GM23338 (cell line): ENCODE results near the gene CEACAM5. TPM values are rescaled to one million over a fixed set of nuclear protein-coding genes. Genes with fewer than 3 reads are reported as not detected.
A peak's percentile ranks its signal among the peaks of the same experiment; 100 is the strongest.

Source experiments
- ATAC-seq: fragments of 200-7000 bp; cut with Tn5 transposase; 3 replicates; pipeline ENCODE4 v1.9.1; 2020
- DNase-seq: peaks from one replicate; pipeline ENCODE4 v3.0.0-alpha.2; 2015; ENCODE audit warnings: low spot score
- H2AFZ ChIP-seq: fragments of 200-600 bp; sonication (generic); 2 replicates; pipeline ENCODE4 v1.8.0; 2016; ENCODE audit warnings: antibody characterized with exemption, mild to moderate bottlenecking, moderate library complexity
- H3F3A ChIP-seq: fragments of 200-600 bp; sonication (generic); replicated peaks from 2 replicates; pipeline ENCODE4 v1.8.0; 2017; ENCODE audit warnings: antibody characterized with exemption, mixed run types, low read depth
- H3K27ac ChIP-seq: fragments of 200-600 bp; sonication (generic); 2 replicates; pipeline ENCODE4 v1.6.1; 2016; ENCODE audit warnings: low read depth
- H3K27me3 ChIP-seq: fragments of 200-600 bp; sonication (generic); 2 replicates; pipeline ENCODE4 v1.8.0; 2016; ENCODE audit warnings: mild to moderate bottlenecking, mixed run types, moderate library complexity; ENCODE audit not compliant: insufficient read depth
- H3K36me3 ChIP-seq: fragments of 200-600 bp; sonication (generic); 2 replicates; pipeline ENCODE4 v1.8.0; 2016; ENCODE audit warnings: mild to moderate bottlenecking; ENCODE audit not compliant: insufficient read depth
- H3K4me1 ChIP-seq: fragments of 200-600 bp; sonication (generic); 2 replicates; pipeline ENCODE4 v1.8.0; 2016; ENCODE audit warnings: mild to moderate bottlenecking, moderate library complexity; ENCODE audit not compliant: insufficient read depth
- H3K4me2 ChIP-seq: fragments of 200-600 bp; sonication (generic); 2 replicates; pipeline ENCODE4 v1.7.1; 2017; ENCODE audit warnings: mixed run types
- H3K4me3 ChIP-seq: fragments of 200-600 bp; sonication (generic); 2 replicates; pipeline ENCODE4 v1.6.1; 2016; ENCODE audit warnings: mixed run types
- H3K79me2 ChIP-seq: fragments of 200-600 bp; sonication (generic); replicated peaks from 2 replicates; pipeline ENCODE4 v1.8.0; 2017; ENCODE audit warnings: mild to moderate bottlenecking; ENCODE audit not compliant: insufficient read depth
- H3K9me2 ChIP-seq: fragments of 200-600 bp; sonication (generic); 2 replicates; pipeline ENCODE4 v1.8.0; 2017; ENCODE audit not compliant: insufficient read depth
- H4K20me1 ChIP-seq: fragments of 200-600 bp; sonication (generic); replicated peaks from 2 replicates; pipeline ENCODE4 v1.8.0; 2017; ENCODE audit warnings: mild to moderate bottlenecking; ENCODE audit not compliant: insufficient read depth
- H3K27ac Mint-ChIP-seq: 2 replicates; pipeline ENCODE4 v1.8.0; 2020; ENCODE audit warnings: inconsistent platforms, mild to moderate bottlenecking, moderate library complexity, mixed read lengths
- H3K27me3 Mint-ChIP-seq: 3 replicates; pipeline ENCODE4 v1.8.0; 2022; ENCODE audit warnings: low read depth, mild to moderate bottlenecking, moderate library complexity, mixed read lengths, inconsistent platforms; ENCODE audit not compliant: insufficient read depth, poor library complexity
- H3K36me3 Mint-ChIP-seq: 3 replicates; pipeline ENCODE4 v1.8.0; 2021; ENCODE audit warnings: low read depth, mild to moderate bottlenecking, inconsistent platforms, moderate library complexity, mixed read lengths
- H3K4me1 Mint-ChIP-seq: 3 replicates; pipeline ENCODE4 v1.8.0; 2020; ENCODE audit warnings: mild to moderate bottlenecking, inconsistent platforms, mixed read lengths
- H3K4me3 Mint-ChIP-seq: 3 replicates; pipeline ENCODE4 v1.8.0; 2021; ENCODE audit warnings: moderate library complexity, mild to moderate bottlenecking, inconsistent platforms, mixed read lengths
- H3K9me3 Mint-ChIP-seq: 3 replicates; pipeline ENCODE4 v1.8.0; 2020; ENCODE audit warnings: moderate library complexity, mild to moderate bottlenecking, inconsistent platforms, mixed read lengths
- EZH2 ChIP-seq: fragments of 200-600 bp; sonication (generic); IDR thresholded peaks from one replicate; pipeline ENCODE4 v1.8.0; 2017; ENCODE audit warnings: antibody characterized with exemption, mild to moderate bottlenecking, low read depth; ENCODE audit not compliant: unreplicated experiment
- EZH2phosphoT487 ChIP-seq: fragments of 200-600 bp; sonication (generic); IDR thresholded peaks from one replicate; pipeline ENCODE4 v1.8.1; 2018; ENCODE audit warnings: antibody characterized with exemption; ENCODE audit not compliant: unreplicated experiment
- JUNB ChIP-seq: IDR thresholded peaks from one replicate; pipeline ENCODE4 v1.6.1; 2016; ENCODE audit warnings: antibody characterized with exemption; ENCODE audit not compliant: unreplicated experiment
- NANOG ChIP-seq: IDR thresholded peaks from 2 replicates; pipeline ENCODE4 v1.6.1; 2016; ENCODE audit warnings: antibody characterized with exemption, borderline replicate concordance
- POLR2AphosphoS5 ChIP-seq: IDR thresholded peaks from 2 replicates; pipeline ENCODE4 v1.6.1; 2016; ENCODE audit warnings: antibody characterized with exemption, low read depth
- STAT1 ChIP-seq: IDR thresholded peaks from one replicate; pipeline ENCODE4 v1.6.1; 2016; ENCODE audit warnings: antibody characterized with exemption; ENCODE audit not compliant: unreplicated experiment
- ZNF114 ChIP-seq: fragments of 250-450 bp; sonication (Bioruptor Pico); IDR thresholded peaks from 2 replicates; pipeline ENCODE4 v1.5.0; 2020; ENCODE audit warnings: mild to moderate bottlenecking, moderate library complexity
- ZNF331 ChIP-seq: fragments of 250-450 bp; sonication (Bioruptor Pico); IDR thresholded peaks from 2 replicates; pipeline ENCODE4 v1.5.0; 2020; ENCODE audit warnings: low read depth, mild to moderate bottlenecking, moderate library complexity
- polyA plus RNA-seq: library from polyadenylated mRNA; unstranded; fragments of >200 nt; fragmentation: Nextera tagmentation; extraction: Ambion mirVana; gene quantifications from 2 replicates; pipeline ENCODE4 v1.2.1, GENCODE V29; 2016
- total RNA-seq: library from RNA; depleted of rRNA; stranded (reverse); fragments of >200 nt; shearing (Covaris generic); gene quantifications from 2 replicates; pipeline ENCODE4 v1.2.3, GENCODE V29; 2014
- TF ChIP-seq, protein P1 (sequence below), 2 experiments: fragments of 200-600 bp in 1 of 2; sonication (generic) in 1 of 2; conservative IDR thresholded peaks; 2 replicates each; pipeline versions ENCODE4 v1.5.1 to v1.6.1; 2016 to 2017; ENCODE audit warnings: antibody characterized with exemption in 2 of 2, low read depth in 2 of 2, mild to moderate bottlenecking in 2 of 2, moderate library complexity in 1 of 2
- TF ChIP-seq, protein P2 (sequence below): IDR thresholded peaks from 2 replicates; pipeline ENCODE4 v1.6.1; 2016; ENCODE audit warnings: antibody characterized with exemption
- TF ChIP-seq, protein P3 (sequence below): IDR thresholded peaks from one replicate; pipeline ENCODE4 v1.6.1; 2018; ENCODE audit warnings: antibody characterized with exemption; ENCODE audit not compliant: unreplicated experiment
- TF ChIP-seq, protein P4 (sequence below): fragments of 250-450 bp; sonication (Bioruptor Pico); IDR thresholded peaks from 2 replicates; pipeline ENCODE4 v1.5.0; 2020; ENCODE audit warnings: mild to moderate bottlenecking, moderate library complexity

The CEACAM5 gene
- total and polyA plus RNA-seq, 2 experiments from 2014 or later: not detected

DNA sequence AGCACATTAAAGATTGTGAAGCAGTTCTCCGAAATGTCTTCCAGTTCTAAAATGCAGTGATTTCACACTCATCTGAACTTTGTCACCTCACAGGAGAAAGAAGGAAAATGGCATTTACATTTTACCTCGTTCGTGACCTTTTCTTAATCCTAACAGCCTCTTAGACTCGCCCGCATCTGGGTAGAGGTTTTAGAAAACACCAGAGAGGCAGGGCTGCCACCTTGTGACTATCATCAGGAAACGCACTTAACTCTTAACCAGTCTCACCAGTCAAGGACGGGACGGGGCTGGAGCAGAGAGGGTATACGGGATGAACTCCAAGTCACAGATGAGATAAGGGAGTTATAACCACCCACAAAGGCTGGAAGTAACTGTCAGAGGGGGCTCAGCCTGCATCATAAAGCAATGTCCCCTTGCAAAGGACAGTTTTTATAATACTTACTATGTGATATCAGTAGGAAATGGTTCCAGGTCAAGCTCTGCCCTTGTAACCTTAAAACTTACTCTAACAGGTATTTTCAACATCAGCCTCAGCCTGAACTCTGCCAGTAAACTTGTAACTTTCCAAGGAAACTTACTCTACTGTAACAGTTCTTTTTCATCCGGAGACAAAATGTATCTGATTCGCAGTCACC lies 38.3 kb downstream of the CEACAM5 start (continued):
- TF ChIP-seq, protein P1, sequence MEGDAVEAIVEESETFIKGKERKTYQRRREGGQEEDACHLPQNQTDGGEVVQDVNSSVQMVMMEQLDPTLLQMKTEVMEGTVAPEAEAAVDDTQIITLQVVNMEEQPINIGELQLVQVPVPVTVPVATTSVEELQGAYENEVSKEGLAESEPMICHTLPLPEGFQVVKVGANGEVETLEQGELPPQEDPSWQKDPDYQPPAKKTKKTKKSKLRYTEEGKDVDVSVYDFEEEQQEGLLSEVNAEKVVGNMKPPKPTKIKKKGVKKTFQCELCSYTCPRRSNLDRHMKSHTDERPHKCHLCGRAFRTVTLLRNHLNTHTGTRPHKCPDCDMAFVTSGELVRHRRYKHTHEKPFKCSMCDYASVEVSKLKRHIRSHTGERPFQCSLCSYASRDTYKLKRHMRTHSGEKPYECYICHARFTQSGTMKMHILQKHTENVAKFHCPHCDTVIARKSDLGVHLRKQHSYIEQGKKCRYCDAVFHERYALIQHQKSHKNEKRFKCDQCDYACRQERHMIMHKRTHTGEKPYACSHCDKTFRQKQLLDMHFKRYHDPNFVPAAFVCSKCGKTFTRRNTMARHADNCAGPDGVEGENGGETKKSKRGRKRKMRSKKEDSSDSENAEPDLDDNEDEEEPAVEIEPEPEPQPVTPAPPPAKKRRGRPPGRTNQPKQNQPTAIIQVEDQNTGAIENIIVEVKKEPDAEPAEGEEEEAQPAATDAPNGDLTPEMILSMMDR (conservative IDR thresholded peaks at IDR 0.05; ENCODE audit: low read depth in 2 of 2): peak; percentile 76 to 85
- TF ChIP-seq, protein P2, sequence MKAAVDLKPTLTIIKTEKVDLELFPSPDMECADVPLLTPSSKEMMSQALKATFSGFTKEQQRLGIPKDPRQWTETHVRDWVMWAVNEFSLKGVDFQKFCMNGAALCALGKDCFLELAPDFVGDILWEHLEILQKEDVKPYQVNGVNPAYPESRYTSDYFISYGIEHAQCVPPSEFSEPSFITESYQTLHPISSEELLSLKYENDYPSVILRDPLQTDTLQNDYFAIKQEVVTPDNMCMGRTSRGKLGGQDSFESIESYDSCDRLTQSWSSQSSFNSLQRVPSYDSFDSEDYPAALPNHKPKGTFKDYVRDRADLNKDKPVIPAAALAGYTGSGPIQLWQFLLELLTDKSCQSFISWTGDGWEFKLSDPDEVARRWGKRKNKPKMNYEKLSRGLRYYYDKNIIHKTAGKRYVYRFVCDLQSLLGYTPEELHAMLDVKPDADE: no peak

DNA sequence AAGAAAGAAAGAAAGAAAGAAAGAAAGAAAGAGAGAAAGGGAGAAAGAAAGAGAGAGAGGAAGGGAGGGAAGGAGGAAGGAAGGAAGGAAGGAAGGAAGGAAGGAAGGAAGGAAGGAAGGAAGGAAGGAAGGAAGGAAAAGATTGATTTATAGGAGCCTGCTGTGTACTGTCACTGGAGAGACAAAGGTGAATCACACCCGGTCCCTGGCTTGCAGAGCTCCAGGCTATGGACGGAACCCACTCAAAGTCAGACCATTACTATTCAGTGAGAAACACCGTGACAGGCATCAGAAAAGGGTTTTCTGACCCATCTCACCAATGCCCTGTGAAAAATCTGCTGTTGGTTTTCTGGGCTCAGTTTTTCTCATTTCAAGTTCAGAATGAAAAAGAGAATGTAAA lies 39.6 kb downstream of the CEACAM5 start:
- H3K27me3 Mint-ChIP-seq: peaks cover 7% of the 10 kb centered on the region
- no peaks in the 10 kb centered on the region for H3K9me3 Mint-ChIP-seq
- H3K4me3 Mint-ChIP-seq: no peak overlapping the region
- H3K4me1 ChIP-seq: no peaks in the 10 kb centered on the region
- no peaks in the 10 kb centered on the region for H3K36me3 ChIP-seq
- DNase-seq (no peak), ATAC-seq (no peak)
- H4K20me1 ChIP-seq: no peaks in the 10 kb centered on the region
- peaks cover 11% of the 10 kb centered on the region for H3K27me3 ChIP-seq
- H3K27ac ChIP-seq: no peak overlapping the region
- H3F3A ChIP-seq: no peaks in the 10 kb centered on the region
- no peaks in the 10 kb centered on the region for H3K36me3 Mint-ChIP-seq
- H3K4me1 Mint-ChIP-seq: no peaks in the 10 kb centered on the region; the same call in 2 of the 3 replicates
- no peak overlapping the region for H3K4me2 ChIP-seq
- H3K9me2 ChIP-seq: no peaks in the 10 kb centered on the region
- H3K27ac Mint-ChIP-seq: no peak overlapping the region
- no peak overlapping the region for H3K4me3 ChIP-seq
- no peaks in the 10 kb centered on the region for H3K79me2 ChIP-seq
- H2AFZ ChIP-seq: no peak overlapping the region
- TF ChIP-seq POLR2AphosphoS5: no peak
- TF ChIP-seq, protein P3, sequence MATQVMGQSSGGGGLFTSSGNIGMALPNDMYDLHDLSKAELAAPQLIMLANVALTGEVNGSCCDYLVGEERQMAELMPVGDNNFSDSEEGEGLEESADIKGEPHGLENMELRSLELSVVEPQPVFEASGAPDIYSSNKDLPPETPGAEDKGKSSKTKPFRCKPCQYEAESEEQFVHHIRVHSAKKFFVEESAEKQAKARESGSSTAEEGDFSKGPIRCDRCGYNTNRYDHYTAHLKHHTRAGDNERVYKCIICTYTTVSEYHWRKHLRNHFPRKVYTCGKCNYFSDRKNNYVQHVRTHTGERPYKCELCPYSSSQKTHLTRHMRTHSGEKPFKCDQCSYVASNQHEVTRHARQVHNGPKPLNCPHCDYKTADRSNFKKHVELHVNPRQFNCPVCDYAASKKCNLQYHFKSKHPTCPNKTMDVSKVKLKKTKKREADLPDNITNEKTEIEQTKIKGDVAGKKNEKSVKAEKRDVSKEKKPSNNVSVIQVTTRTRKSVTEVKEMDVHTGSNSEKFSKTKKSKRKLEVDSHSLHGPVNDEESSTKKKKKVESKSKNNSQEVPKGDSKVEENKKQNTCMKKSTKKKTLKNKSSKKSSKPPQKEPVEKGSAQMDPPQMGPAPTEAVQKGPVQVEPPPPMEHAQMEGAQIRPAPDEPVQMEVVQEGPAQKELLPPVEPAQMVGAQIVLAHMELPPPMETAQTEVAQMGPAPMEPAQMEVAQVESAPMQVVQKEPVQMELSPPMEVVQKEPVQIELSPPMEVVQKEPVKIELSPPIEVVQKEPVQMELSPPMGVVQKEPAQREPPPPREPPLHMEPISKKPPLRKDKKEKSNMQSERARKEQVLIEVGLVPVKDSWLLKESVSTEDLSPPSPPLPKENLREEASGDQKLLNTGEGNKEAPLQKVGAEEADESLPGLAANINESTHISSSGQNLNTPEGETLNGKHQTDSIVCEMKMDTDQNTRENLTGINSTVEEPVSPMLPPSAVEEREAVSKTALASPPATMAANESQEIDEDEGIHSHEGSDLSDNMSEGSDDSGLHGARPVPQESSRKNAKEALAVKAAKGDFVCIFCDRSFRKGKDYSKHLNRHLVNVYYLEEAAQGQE: no peak
- no peak for TF ChIP-seq ZNF331 (CRISPR knock-in tag)
- no peak for TF ChIP-seq JUNB
- no peak for TF ChIP-seq EZH2
- no peak for TF ChIP-seq NANOG
- no peak for TF ChIP-seq EZH2phosphoT487
- no peak for TF ChIP-seq ZNF114 (CRISPR knock-in tag)
- no peak for TF ChIP-seq STAT1
- TF ChIP-seq, protein P4, sequence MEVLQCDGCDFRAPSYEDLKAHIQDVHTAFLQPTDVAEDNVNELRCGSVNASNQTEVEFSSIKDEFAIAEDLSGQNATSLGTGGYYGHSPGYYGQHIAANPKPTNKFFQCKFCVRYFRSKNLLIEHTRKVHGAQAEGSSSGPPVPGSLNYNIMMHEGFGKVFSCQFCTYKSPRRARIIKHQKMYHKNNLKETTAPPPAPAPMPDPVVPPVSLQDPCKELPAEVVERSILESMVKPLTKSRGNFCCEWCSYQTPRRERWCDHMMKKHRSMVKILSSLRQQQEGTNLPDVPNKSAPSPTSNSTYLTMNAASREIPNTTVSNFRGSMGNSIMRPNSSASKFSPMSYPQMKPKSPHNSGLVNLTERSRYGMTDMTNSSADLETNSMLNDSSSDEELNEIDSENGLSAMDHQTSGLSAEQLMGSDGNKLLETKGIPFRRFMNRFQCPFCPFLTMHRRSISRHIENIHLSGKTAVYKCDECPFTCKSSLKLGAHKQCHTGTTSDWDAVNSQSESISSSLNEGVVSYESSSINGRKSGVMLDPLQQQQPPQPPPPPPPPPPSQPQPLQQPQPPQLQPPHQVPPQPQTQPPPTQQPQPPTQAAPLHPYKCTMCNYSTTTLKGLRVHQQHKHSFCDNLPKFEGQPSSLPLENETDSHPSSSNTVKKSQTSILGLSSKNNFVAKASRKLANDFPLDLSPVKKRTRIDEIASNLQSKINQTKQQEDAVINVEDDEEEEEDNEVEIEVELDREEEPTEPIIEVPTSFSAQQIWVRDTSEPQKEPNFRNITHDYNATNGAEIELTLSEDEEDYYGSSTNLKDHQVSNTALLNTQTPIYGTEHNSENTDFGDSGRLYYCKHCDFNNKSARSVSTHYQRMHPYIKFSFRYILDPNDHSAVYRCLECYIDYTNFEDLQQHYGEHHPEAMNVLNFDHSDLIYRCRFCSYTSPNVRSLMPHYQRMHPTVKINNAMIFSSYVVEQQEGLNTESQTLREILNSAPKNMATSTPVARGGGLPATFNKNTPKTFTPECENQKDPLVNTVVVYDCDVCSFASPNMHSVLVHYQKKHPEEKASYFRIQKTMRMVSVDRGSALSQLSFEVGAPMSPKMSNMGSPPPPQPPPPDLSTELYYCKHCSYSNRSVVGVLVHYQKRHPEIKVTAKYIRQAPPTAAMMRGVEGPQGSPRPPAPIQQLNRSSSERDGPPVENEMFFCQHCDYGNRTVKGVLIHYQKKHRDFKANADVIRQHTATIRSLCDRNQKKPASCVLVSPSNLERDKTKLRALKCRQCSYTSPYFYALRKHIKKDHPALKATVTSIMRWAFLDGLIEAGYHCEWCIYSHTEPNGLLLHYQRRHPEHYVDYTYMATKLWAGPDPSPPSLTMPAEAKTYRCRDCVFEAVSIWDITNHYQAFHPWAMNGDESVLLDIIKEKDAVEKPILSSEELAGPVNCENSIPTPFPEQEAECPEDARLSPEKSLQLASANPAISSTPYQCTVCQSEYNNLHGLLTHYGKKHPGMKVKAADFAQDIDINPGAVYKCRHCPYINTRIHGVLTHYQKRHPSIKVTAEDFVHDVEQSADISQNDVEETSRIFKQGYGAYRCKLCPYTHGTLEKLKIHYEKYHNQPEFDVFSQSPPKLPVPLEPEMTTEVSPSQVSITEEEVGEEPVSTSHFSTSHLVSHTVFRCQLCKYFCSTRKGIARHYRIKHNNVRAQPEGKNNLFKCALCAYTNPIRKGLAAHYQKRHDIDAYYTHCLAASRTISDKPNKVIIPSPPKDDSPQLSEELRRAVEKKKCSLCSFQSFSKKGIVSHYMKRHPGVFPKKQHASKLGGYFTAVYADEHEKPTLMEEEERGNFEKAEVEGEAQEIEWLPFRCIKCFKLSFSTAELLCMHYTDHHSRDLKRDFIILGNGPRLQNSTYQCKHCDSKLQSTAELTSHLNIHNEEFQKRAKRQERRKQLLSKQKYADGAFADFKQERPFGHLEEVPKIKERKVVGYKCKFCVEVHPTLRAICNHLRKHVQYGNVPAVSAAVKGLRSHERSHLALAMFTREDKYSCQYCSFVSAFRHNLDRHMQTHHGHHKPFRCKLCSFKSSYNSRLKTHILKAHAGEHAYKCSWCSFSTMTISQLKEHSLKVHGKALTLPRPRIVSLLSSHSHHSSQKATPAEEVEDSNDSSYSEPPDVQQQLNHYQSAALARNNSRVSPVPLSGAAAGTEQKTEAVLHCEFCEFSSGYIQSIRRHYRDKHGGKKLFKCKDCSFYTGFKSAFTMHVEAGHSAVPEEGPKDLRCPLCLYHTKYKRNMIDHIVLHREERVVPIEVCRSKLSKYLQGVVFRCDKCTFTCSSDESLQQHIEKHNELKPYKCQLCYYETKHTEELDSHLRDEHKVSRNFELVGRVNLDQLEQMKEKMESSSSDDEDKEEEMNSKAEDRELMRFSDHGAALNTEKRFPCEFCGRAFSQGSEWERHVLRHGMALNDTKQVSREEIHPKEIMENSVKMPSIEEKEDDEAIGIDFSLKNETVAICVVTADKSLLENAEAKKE: no peak
